Ectodermal cell (in vitro differentiated cells): ENCODE results near the gene GAB1.

Experiments
- H3K27ac ChIP-seq: 2 replicates; pipeline ENCODE4 v1.7.0; 2013; ENCODE audit warnings: mild to moderate bottlenecking, low read depth, low read length; ENCODE audit not compliant: insufficient read depth, poor library complexity, severe bottlenecking
- H3K27me3 ChIP-seq: 2 replicates; pipeline ENCODE4 v1.7.0; 2013; ENCODE audit warnings: mild to moderate bottlenecking, low read length; ENCODE audit not compliant: insufficient read depth, control insufficient read depth, poor library complexity, severe bottlenecking
- H3K36me3 ChIP-seq: one replicate; pipeline ENCODE4 v1.7.0; 2013; ENCODE audit warnings: low read length; ENCODE audit not compliant: control insufficient read depth, insufficient read depth
- H3K4me1 ChIP-seq: one replicate; pipeline ENCODE4 v1.7.0; 2013; ENCODE audit warnings: low read length; ENCODE audit not compliant: control insufficient read depth, insufficient read depth
- H3K4me3 ChIP-seq: 2 replicates; pipeline ENCODE4 v1.7.0; 2013; ENCODE audit warnings: low read depth, low read length, control low read depth; ENCODE audit not compliant: insufficient read depth
- H3K9me3 ChIP-seq: 2 replicates; pipeline ENCODE4 v1.7.0; 2013; ENCODE audit warnings: mild to moderate bottlenecking, low read length, moderate library complexity; ENCODE audit not compliant: control insufficient read depth
- WGBS, 2 experiments: methylation state at CpG; one replicate each; pipeline ENCODE4 v1.1.7; 2013; ENCODE audit warnings: missing lambda C conversion rate in 2 of 2; 5-methylcytosine and 5-hydroxymethylcytosine counted together

Gene GAB1

DNA sequence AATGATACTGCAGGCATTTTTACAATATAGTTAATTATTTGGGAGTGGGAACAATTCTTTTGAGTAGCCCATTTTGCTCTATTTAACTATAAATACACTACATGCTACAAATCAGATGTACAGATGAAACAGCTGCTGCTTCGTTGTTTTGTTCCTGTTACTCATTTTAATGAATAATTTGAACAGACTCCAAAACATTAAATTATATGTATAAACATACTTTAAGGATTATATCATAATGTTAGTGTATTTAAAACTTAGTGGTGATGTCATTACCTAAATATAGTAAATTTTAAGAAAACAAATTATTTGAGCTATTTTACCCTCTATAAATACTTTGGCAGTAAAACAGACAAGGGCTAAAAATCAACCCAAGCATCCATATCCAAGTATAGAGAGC lies 60.7 kb downstream of the GAB1 start:
- H3K27me3 ChIP-seq, result no peaks in the 10 kb centered on the region
- H3K27ac ChIP-seq, result no peak overlapping the region
- 100% methylated on average over 1 of the region's 1 CpG; no CpG with 5 or more reads in 1 of the 2 experiments for WGBS, 2 experiments
- no peaks in the 10 kb centered on the region for H3K36me3 ChIP-seq
- no peaks in the 10 kb centered on the region for H3K4me1 ChIP-seq
- no peaks in the 10 kb centered on the region for H3K9me3 ChIP-seq
- H3K4me3 ChIP-seq, result no peak overlapping the region

DNA sequence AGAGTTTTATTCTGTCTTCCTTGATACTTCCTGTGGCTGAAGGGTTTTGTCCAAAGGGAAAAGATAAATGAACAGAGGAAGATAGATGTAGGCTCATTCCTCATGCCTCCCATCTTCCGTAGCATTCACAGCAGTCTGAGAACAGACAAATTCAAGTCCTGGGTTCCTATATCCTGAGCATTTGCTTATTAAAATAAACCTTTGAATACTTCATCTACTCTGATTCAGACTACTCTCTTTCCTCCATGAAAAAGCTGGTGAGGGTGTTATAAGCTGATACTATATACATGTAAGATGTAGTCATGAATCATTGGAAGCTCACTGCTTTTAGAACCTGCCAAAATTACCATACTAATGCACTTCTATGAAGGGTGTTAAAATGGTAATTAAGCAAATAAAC lies 61.2 kb downstream of the GAB1 start:
- H3K4me3 ChIP-seq, result no peak overlapping the region
- no peaks in the 10 kb centered on the region for H3K27me3 ChIP-seq
- no peaks in the 10 kb centered on the region for H3K9me3 ChIP-seq
- WGBS, 2 experiments, result 77 to 95% methylated on average over 1 of the region's 1 CpG
- H3K36me3 ChIP-seq, result no peaks in the 10 kb centered on the region
- no peaks in the 10 kb centered on the region for H3K4me1 ChIP-seq
- no peak overlapping the region for H3K27ac ChIP-seq

DNA sequence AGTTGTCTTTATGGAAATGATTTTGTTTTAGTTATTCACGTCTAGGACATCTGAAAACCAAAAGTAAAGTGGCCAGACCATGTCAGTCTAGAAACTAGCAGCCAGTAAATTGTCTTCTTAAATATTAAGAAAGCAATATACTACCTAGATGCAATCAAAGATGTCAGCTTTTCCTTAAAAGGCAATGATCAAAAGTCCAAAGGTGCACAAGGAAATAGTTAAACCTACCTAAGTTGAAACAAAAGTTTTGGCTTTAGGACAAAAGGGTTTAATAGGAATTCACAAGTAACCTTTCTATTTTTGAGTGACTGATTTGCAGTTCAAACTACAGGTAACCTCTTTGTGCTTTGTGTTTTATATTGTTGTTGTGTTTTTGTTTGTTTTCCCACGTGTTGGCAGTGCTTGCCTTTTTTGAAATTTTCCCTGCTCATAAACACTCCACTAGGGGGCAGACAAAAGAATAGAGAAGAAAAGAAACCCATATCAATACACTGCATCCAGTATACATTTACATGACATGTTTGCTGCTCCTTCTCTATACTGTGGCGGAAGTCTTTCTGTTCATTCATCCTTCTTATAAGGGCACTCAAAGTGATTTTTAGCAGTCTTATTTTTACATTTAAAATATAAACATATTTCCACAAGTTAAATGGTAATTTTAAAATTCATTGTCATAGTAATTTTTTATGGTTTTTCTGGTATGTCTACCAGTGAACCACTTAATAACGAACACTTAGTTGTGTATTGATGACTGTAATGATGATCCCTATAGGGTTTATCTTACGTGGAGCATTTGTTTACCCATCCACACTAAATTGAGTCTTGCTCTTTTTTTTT lies 62.7 kb downstream of the GAB1 start:
- Histone ChIP-seq H3K27ac (no peak overlapping the region), H3K4me3 (no peak overlapping the region), H3K4me1 (no peaks in the 10 kb centered on the region), H3K9me3 (no peaks in the 10 kb centered on the region), H3K27me3 (no peaks in the 10 kb centered on the region), H3K36me3 (no peaks in the 10 kb centered on the region)
- WGBS, 2 experiments, result 61 to 77% methylated on average over 3 to 5 of the region's 5 CpGs

DNA sequence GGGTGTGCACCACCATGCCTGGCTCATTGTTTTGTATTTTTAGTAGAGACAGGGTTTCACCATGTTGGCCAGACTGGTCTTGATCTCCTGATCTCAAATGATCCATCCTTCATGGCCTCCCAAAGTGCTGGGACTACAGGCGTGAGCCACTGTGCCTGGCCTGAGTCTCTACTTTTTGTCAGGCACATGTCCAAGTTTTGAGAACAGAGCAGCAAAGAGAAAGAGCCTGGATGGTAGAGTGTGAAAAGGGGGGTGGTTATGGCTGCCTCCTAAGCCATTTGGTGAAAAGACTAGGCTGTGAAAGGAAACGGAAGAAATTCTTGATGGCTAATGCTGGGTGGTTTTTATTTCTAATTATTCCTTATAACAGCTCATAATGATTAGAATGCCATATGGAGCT lies 63.4 kb downstream of the GAB1 start:
- Histone ChIP-seq H3K27ac (no peak overlapping the region), H3K36me3 (no peaks in the 10 kb centered on the region), H3K4me1 (no peaks in the 10 kb centered on the region), H3K9me3 (no peaks in the 10 kb centered on the region), H3K27me3 (no peaks in the 10 kb centered on the region), H3K4me3 (no peak overlapping the region)
- WGBS, 2 experiments, result 97 to 99% methylated on average over 1 to 2 of the region's 2 CpGs

DNA sequence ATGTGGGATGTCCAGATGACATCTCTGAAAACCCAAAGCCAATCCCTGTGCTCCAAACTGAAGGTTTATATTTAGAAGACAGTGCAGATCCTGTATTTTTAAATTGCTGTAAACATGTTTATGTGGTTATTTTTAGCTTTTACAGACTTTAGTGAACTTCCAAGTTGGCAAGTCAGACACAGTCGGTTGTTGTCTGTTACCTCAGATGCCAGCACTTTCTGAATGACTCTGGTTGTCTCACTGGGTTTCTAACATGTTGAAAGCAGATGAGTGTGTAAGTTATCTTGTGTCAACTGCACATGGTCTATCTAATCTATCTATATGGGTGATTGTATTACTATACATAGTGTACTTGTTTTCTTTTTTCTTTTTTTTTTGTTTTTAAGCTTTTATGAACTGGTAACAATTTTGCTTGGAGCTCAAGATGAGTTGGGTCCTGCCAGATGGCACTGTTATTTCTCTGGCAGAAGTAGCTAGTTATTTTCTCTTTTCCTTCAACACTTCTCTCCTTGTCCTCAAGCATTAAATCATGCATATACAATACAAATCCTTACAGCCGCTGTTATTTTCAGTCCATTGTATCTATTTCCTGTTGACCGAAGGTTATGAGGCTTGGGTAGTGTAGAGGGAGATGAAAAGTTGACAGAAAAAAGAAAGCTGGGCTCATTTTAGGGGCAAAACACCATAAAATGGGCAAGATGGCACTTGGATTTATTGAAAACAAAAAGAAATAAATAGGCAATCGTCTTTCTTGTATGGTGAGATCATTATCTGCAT lies 66.3 kb downstream of the GAB1 start:
- Histone ChIP-seq H3K4me3 (no peak overlapping the region), H3K9me3 (no peaks in the 10 kb centered on the region), H3K4me1 (no peaks in the 10 kb centered on the region), H3K36me3 (no peaks in the 10 kb centered on the region), H3K27me3 (no peaks in the 10 kb centered on the region), H3K27ac (no peak overlapping the region)
- 94 to 98% methylated on average over 3 to 4 of the region's 4 CpGs for WGBS, 2 experiments

GRCh38 chr4:143403553-143403820 lies 66.8 kb downstream of the GAB1 start:
- H3K27me3 ChIP-seq, result no peaks in the 10 kb centered on the region
- no peak overlapping the region for H3K4me3 ChIP-seq
- no peaks in the 10 kb centered on the region for H3K9me3 ChIP-seq
- H3K36me3 ChIP-seq, result no peaks in the 10 kb centered on the region
- no peak overlapping the region for H3K27ac ChIP-seq
- no peaks in the 10 kb centered on the region for H3K4me1 ChIP-seq
- WGBS, 2 experiments, result 86 to 95% methylated on average over 4 of the region's 4 CpGs

DNA sequence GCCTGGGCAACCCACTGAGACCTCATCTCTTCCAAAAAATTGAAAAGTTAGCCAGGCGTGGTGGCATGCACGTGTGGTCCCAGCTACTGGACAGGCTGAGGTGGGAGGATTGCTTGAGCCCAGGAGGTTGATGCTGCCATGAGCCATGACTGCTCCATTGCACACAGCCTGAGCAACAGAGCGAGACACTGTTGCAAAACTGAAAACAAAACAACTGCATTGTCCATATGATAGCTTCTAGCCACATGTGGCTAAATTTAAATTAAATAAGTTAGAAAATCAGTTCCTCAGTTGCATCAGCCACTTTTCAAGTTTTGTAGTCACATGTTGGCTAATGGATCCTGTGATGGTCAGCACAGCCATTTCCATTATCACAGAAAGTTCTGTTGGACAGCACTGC lies 67.9 kb downstream of the GAB1 start:
- Histone ChIP-seq H3K9me3 (no peaks in the 10 kb centered on the region), H3K36me3 (no peaks in the 10 kb centered on the region), H3K27ac (no peak overlapping the region), H3K4me3 (no peak overlapping the region), H3K27me3 (no peaks in the 10 kb centered on the region), H3K4me1 (no peaks in the 10 kb centered on the region)
- 92 to 94% methylated on average over 3 of the region's 3 CpGs for whole genome bisulfite sequencing, 2 experiments

DNA sequence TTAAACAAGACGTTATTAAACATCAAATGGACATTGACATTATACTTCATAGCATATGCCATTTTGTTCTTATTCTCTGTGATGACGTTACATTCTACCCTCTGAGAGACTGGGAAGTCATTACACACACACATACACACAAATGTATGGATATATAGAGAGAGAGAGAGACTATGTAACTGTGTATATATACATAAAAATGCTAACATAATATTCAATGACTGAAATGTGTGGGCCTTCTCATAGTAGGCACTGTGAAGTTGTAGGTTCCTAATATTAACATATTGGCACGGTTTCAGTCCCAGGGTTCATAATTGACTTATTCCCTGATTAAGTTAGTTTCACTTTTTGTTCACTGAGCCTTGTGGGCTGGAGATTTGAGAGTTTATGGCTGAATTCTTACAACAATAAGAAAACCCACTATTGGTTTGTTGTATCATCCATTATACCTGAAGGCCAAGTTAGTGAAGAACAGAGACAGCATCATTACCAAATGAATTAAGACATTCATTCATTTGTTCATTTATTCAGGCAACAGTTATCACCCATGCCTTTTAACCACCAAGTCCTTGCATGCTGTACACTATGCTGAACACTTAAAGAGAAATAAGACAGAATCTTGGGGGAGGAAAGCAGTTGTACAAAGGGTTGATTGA lies 68.5 kb downstream of the GAB1 start:
- H3K36me3 ChIP-seq, result no peaks in the 10 kb centered on the region
- H3K4me3 ChIP-seq, result no peak overlapping the region
- no peaks in the 10 kb centered on the region for H3K9me3 ChIP-seq
- H3K4me1 ChIP-seq, result no peaks in the 10 kb centered on the region
- 100% methylated on average over 1 to 2 of the region's 3 CpGs for WGBS, 2 experiments
- H3K27me3 ChIP-seq, result no peaks in the 10 kb centered on the region
- H3K27ac ChIP-seq, result no peak overlapping the region

DNA sequence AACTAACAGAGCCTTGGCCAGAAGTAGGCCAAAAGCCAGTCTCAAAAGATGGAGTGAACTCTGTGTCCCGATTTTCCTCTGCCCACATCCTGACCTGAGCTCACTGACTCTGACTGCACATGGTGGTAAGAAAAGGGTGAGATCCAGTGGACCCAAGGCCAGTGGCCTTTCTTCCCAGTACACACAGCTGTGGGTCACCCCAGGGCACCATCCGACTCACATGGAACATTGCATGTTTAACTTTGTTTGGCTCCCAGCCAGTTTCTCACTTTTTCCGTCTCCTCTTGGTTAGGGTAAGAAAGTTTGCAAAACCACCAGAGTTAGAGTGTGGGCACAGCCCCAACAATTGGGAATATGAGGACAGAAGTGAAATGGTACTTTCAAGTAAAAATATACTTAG lies 69.8 kb downstream of the GAB1 start:
- H3K9me3 ChIP-seq, result no peaks in the 10 kb centered on the region
- H3K4me3 ChIP-seq, result no peak overlapping the region
- WGBS, 2 experiments, result 93 to 97% methylated on average over 3 of the region's 3 CpGs
- H3K27me3 ChIP-seq, result no peaks in the 10 kb centered on the region
- peaks cover 5% of the 10 kb centered on the region for H3K4me1 ChIP-seq
- no peaks in the 10 kb centered on the region for H3K36me3 ChIP-seq
- no peak overlapping the region for H3K27ac ChIP-seq

DNA sequence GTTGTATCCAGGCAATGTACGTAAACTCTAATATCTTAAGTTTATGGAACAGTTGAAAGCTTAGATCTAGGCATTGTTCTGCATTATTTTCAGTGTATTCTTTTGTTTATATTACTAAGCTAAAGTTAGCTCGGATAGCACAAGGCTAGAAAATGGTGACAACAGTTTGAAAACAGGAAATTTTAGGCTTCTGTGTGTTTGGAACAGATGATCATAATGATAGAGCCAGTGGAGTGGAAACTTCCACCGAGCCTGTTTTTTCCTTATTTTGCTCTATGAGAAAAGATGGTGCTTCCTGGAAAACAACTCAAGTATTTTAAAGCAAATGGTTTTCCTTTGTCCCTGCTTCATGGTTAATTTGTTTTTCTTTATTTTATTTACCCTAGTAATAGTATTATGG lies 70.8 kb downstream of the GAB1 start:
- Histone ChIP-seq H3K4me1 (peaks cover 5% of the 10 kb centered on the region), H3K27me3 (no peaks in the 10 kb centered on the region), H3K27ac (no peak overlapping the region), H3K9me3 (no peaks in the 10 kb centered on the region), H3K4me3 (no peak overlapping the region), H3K36me3 (no peaks in the 10 kb centered on the region)
- WGBS, 2 experiments, result 90 to 98% methylated on average over 2 to 3 of the region's 3 CpGs
